ENCODE measurements around the gene RASSF4. TPM values are rescaled to one million over a fixed set of nuclear protein-coding genes. Genes with fewer than 3 reads are reported as not detected.

Gene RASSF4
- total and polyA plus RNA-seq, 4 donors: 8.2 to 26.9 (median 12.4) TPM

GRCh38 chr10:45035673-45036072 lies 76.1 kb downstream of the RASSF4 start:
- Histone ChIP-seq H3K9ac (ENCODE audit: low read depth in 1 of 2, low read length in 2 of 2) (no peak overlapping the region), H3K9me3 (ENCODE audit: control insufficient read depth in 4 of 4, low read length in 3 of 4) (no peaks in the 10 kb centered on the region), H3K27ac (ENCODE audit: low read depth in 1 of 2, low read length in 2 of 2) (no peak overlapping the region), H3K36me3 (ENCODE audit: control insufficient read depth in 4 of 4, insufficient read depth in 3 of 4, low read depth in 1 of 4, low read length in 3 of 4) (no peaks in the 10 kb centered on the region), H3K4me3 (ENCODE audit: low read depth in 1 of 3, low read length in 3 of 3) (no peak overlapping the region), H3K27me3 (ENCODE audit: control insufficient read depth in 4 of 4, insufficient read depth in 4 of 4, low read length in 3 of 4) (no peaks in the 10 kb centered on the region), H3K4me1 (ENCODE audit: control insufficient read depth in 4 of 4, insufficient read depth in 4 of 4, low read length in 3 of 4) (no peaks in the 10 kb centered on the region)
- no peak for TF ChIP-seq REST (IDR thresholded peaks at IDR 0.05)
- no peak for TF ChIP-seq HNF4A (conservative IDR thresholded peaks at IDR 0.05)
- no peak for TF ChIP-seq ATF3 (IDR thresholded peaks at IDR 0.05)
- no peak for TF ChIP-seq RAD21 (IDR thresholded peaks at IDR 0.05)
- TF ChIP-seq ZBTB33 (IDR thresholded peaks at IDR 0.05): no peak
- no peak for TF ChIP-seq FOXA1 (IDR thresholded peaks at IDR 0.05)
- TF ChIP-seq FOXA2 (IDR thresholded peaks at IDR 0.05): no peak
- TF ChIP-seq RXRA (IDR thresholded peaks at IDR 0.05): no peak
- TF ChIP-seq JUND (IDR thresholded peaks at IDR 0.05): no peak
- no peak for TF ChIP-seq MAX (IDR thresholded peaks at IDR 0.05)
- no peak for TF ChIP-seq HNF4G (IDR thresholded peaks at IDR 0.05)
- TF ChIP-seq SP1 (IDR thresholded peaks at IDR 0.05): no peak
- TF ChIP-seq CTCF (IDR thresholded peaks at IDR 0.05; ENCODE audit: low read depth, low read length, missing input control): no peak
- no peak for TF ChIP-seq TAF1 (conservative IDR thresholded peaks at IDR 0.05)
- TF ChIP-seq EGR1 (IDR thresholded peaks at IDR 0.05; ENCODE audit: low read depth in 2 of 2): no peak
- no peak for TF ChIP-seq NR2F2 (IDR thresholded peaks at IDR 0.05)
- no peak for TF ChIP-seq GABPA (IDR thresholded peaks at IDR 0.05 in 1 of 2, conservative IDR thresholded peaks at IDR 0.05 in 1 of 2)
- TF ChIP-seq YY1 (IDR thresholded peaks at IDR 0.05): no peak
- DNase-seq (ENCODE audit: low spot score): no peak
